CD4-positive, alpha-beta T cell treated with Interleukin-15 for 1 hour (primary cell): ENCODE data around the gene HEPACAM2.

Experiments
- DNase-seq: peaks from one replicate; pipeline ENCODE4 v3.0.0-alpha.2; 2020

HEPACAM2 gene

GRCh38 chr7:93226310-93226709 lies at the start of gene HEPACAM2:
Gene HEPACAM2, minus strand, starts transcription at chr7:93226469.
- no peak for DNase-seq

DNA sequence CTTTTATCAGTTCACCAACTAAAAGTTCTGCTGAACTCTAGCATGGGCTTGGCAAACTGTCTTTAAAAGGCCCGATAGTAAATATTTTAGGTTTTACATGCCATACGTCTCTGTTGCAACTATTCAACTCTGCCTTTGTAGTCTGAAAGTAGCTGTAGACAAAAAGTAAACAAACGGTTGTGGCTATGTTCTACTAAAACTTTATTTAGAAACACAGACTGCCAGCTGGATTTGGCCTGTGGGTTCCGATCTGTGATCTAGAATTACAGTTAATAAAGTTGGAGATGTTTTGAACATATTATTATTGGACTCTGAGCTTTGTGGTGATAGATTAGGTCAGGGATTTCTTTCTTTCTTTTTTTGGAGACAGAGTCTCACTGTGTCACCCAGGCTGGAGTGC lies 39.0 kb upstream of the HEPACAM2 start:
- DNase-seq = no peak

GRCh38 chr7:93262535-93262934 lies 36.3 kb upstream of the HEPACAM2 start:
- no peak for DNase-seq

DNA sequence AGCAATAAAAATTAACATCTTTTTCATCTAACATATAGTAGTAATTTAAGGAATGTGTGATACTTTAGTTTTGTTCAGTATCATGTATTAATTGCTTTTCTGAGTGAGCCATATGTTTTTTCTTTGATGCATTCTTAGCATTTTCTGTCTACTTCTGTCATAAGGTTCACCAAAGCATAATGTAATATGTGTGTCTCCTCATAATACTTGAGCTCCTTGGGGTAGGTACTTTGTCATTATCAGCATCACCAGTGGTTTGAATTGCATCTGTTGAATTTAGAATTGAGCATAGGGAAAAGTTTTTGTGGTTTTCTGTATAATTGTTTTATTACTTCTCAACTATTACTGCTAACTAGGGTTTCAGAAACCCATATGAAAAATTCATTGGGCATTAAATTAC lies 32.4 kb upstream of the HEPACAM2 start:
- no peak for DNase-seq

DNA sequence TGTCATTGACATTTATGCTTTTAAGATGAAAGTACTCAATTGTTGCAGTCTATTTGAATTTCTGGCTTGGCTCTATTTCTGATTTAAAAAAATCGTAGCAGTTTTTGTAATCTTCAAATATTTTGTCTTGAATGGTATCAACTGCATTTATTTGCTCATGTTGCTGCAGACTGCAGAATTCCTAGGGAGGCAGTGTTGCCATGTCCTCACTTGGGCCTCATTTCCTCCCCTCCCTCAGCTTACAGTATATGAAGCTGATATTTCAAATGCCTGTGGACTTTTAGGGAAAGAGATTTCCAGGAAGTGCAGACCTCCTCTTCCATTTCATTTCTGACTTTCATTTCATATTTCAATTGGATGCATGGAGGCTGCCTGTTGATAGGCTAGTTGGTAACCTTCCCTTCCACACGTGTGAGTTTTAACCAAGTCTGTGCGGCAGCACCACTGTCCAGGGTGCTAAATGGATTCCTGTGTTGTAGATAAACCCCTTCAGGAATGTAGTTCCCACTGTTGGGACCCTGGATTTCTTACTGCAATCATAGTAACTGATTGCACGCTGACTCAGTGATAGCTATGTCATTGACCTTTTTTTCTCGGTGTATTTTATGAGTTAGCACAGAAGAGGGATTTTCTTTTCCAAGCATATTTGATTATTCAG lies 23.4 kb upstream of the HEPACAM2 start:
- no peak for DNase-seq

GRCh38 chr7:93245525-93246432 lies 19.5 kb upstream of the HEPACAM2 start:
- DNase-seq = no peak

DNA sequence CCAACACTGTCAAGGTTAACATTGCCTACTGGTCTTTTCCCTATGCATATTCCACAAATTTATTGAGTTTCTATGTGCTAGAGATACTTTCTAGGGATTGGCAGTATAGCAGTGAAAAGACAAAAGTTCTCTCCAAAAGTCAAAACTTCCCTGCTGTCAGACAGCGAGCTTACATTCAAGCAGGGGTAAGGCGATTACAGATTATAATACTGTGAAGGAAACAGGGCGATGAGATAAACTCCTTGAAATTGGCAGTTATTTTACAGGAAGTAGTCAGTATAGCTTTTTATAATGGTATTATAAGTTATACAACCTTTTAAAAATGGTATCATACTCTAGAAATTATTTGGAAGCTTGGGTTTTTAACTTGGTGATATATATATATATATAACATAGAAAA lies 15.8 kb upstream of the HEPACAM2 start:
- no peak for DNase-seq

DNA sequence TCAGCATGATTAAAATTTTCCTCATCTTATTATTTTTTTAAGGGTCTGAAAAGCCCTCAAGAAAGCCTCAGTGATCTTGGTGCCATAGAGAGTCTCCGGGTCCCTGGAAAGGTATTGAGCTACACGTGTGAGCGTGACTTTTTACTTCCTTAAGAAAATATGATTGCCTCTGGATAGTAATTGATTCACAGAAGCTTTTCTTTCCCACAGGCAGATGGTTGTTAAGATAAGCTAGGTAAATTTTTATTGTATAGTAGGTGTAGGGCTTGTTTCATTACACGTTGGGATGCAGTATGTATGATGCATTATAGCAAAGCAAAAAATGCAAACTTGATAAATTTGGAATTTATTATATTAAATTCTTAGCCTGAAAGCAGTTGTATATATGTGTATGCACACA lies 13.6 kb upstream of the HEPACAM2 start:
- no peak for DNase-seq

GRCh38 chr7:93238748-93239147 lies 12.5 kb upstream of the HEPACAM2 start:
- no peak for DNase-seq

GRCh38 chr7:93238131-93238530 lies 11.9 kb upstream of the HEPACAM2 start:
- DNase-seq = no peak

DNA sequence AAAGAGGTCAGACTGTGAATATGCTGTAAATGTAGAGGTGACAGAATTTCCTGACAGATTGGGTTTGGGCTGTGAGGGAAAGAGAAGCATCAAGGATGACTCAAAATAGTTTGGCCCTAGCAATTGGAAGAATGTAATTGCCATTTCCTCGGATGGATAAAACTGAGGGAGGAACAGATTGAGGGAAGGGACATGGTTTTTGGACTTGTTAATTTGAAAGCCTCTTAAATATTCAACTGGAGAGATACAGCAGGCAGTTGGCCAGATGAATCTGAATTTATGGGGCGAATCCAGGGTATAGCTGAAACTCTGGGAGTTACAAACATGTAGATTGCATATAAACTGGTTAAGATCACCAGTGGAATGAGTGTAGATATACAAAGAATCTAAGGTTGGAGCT lies 9.3 kb upstream of the HEPACAM2 start:
- no peak for DNase-seq

- DNase-seq = no peak
These were observed 6.4 kb upstream of the HEPACAM2 start for GRCh38 chr7:93232673-93233018.

- DNase-seq = peak; percentile 96
These were observed 5.8 kb upstream of the HEPACAM2 start, which contains the start of gene VPS50 for GRCh38 chr7:93231799-93232672. Gene VPS50, plus strand, starts transcription at chr7:93232366. Its CDS starts 102 bp downstream, at chr7:93232468.

GRCh38 chr7:93231259-93231658 lies 5.0 kb upstream of the HEPACAM2 start:
- no peak for DNase-seq

DNA sequence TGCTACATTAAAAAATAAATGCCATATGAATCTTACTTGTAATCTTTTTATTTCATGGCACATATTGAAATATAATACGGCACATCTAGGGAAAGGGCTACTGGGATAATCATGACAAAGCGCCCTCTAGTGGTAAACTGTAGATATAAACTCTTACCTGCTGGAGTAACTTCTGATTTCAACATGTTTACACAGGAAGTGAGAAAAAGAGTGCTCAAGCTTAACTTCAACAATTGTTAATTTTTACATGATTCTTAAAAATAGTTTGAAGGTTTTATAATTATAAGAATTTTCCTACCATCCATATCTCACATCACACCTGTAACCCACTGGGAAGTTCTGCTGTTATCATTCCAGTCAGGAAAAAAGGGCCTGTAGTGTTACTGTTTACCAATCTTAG lies 2.0 kb upstream of the HEPACAM2 start:
- DNase-seq = no peak

- DNase-seq = no peak
These were observed 6.4 kb downstream of the HEPACAM2 start for GRCh38 chr7:93219868-93220267.

DNA sequence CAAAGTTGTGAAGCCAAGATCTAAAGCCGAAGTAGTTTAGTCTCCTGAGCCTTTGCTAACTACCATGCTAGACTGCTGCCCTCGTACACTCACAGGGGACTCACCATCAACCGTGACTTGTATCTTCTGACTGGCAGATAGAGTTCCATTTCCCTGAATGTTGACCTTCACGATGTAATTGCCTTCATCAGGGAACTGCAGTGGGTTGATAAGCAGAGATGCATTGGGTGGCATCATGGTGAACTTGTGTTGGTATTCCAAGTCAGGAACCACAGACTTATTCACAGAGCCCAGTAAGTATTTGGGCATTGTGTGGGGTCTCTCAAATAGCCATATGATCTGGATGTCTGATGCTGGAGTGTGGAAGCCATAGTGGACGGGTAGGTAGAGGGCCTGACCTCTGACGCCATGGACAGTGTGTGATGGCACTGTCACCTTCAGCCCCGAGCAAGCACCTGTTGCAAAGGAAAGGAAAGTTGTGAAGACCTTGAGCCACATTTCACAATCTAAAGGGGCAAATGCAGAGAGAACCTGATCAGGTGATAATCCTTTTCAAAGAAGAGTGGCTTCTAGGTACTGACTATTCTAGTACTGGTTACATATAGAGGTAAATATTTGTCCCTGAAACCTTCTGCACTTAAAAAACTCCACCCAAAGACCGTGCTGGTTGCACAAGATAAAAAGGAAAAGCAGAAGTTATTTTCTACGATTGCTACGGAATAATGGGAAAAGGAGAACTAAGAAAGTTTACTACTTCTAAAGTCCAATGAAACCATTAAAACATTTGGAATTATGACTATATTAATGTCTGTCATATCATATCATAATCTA lies 7.1 kb downstream of the HEPACAM2 start:
- DNase-seq = no peak

DNA sequence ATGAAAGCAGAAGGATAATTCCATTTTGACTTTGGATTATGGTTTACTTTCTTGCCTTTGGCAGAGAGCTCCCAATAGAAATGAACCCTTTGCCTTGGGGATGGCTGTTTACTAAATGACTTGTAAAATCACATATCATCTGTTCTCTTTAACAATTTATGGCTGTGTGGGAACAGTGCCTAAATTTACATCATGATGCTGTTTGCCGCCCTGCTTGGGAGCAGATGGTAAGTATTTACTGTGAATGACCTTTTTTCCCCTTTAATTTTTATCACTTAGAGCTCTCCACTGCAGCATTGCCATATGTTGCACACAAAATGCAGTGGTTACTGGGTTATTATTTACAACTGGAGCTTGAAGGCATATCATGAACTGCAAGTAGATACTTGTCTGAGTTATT lies 13.4 kb downstream of the HEPACAM2 start:
- DNase-seq = no peak

- DNase-seq = no peak
These were observed 14.9 kb downstream of the HEPACAM2 start for GRCh38 chr7:93211228-93211818.

- DNase-seq = no peak
These were observed 21.2 kb downstream of the HEPACAM2 start for GRCh38 chr7:93205046-93205445.

DNA sequence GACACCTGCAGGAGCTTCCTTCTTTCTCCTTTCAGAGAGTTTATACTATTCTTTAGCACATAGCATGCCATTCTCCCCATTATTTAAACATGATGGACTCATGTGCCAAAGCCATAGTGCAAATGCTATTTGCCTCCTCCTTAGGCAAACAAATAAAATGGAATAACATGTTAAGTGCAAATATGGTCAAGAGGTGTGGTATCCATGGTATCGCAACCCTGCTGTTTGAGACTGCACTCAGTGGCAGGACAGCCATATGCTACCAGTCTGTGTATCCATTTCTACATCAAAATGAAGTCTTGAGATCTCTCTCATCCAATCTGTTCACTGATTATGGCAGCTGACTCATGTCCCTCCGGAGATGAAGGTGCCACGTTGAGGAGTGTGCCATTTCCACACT lies 22.8 kb downstream of the HEPACAM2 start:
- DNase-seq = no peak
